Natural killer cell (primary cell): ENCODE measurements around the gene NKX2-4. TPM values are rescaled to one million over a fixed set of nuclear protein-coding genes. Genes with fewer than 3 reads are reported as not detected.
A peak's percentile ranks its signal among the peaks of the same experiment; 100 is the strongest.

Experiments
- ATAC-seq, 3 donors: fragments of 150-1000 bp in 2 of 3; fragments of 200-7000 bp in 1 of 3; cut with Tn5 transposase; 1 replicate in 1 of 3; 2 replicates in 2 of 3; pipeline ENCODE4 v1.10.0; 2021; ENCODE audit warnings: mild to moderate bottlenecking in 2 of 3, moderate library complexity in 2 of 3
- DNase-seq, 2 donors: peaks; one replicate each; pipeline versions ENCODE4 v3.0.0 to v3.0.0-alpha.2; 2013 to 2021; ENCODE audit warnings: mixed read lengths in 1 of 2
- H3K27ac ChIP-seq: one replicate; pipeline ENCODE4 v1.5.1; 2013; ENCODE audit warnings: mild to moderate bottlenecking, low read length
- H3K27me3 ChIP-seq: one replicate; pipeline ENCODE4 v1.6.1; 2013; ENCODE audit warnings: low read length; ENCODE audit not compliant: control insufficient read depth, insufficient read depth
- H3K36me3 ChIP-seq: one replicate; pipeline ENCODE4 v1.6.1; 2013; ENCODE audit warnings: low read length; ENCODE audit not compliant: control insufficient read depth, insufficient read depth
- H3K4me1 ChIP-seq: one replicate; pipeline ENCODE4 v1.6.1; 2013; ENCODE audit warnings: low read length; ENCODE audit not compliant: control insufficient read depth, insufficient read depth
- H3K4me3 ChIP-seq: one replicate; pipeline ENCODE4 v1.5.1; 2013; ENCODE audit warnings: low read length
- H3K9me3 ChIP-seq: one replicate; pipeline ENCODE4 v1.6.1; 2013; ENCODE audit warnings: low read length; ENCODE audit not compliant: control insufficient read depth, insufficient read depth
- H3K27ac Mint-ChIP-seq, 2 donors: one replicate each; pipeline ENCODE4 v1.8.0; 2022; ENCODE audit warnings: mild to moderate bottlenecking in 2 of 2, mixed read lengths in 2 of 2, moderate library complexity in 1 of 2
- H3K27me3 Mint-ChIP-seq, 2 donors: one replicate each; pipeline ENCODE4 v1.8.0; 2022; ENCODE audit warnings: low read depth in 2 of 2, mixed read lengths in 2 of 2
- H3K36me3 Mint-ChIP-seq: one replicate; pipeline ENCODE4 v1.8.0; 2022; ENCODE audit warnings: mixed read lengths
- H3K4me1 Mint-ChIP-seq, 2 donors: one replicate each; pipeline ENCODE4 v1.8.0; 2022; ENCODE audit warnings: mixed read lengths in 2 of 2
- H3K4me3 Mint-ChIP-seq: one replicate; pipeline ENCODE4 v1.8.0; 2022; ENCODE audit warnings: mild to moderate bottlenecking, moderate library complexity, mixed read lengths
- H3K9me3 Mint-ChIP-seq, 2 donors: one replicate each; pipeline ENCODE4 v1.8.0; 2022; ENCODE audit warnings: mixed read lengths in 2 of 2
- CTCF ChIP-seq: fragments of 200-600 bp; IDR thresholded peaks from one replicate; pipeline ENCODE4 v1.8.0; 2022; ENCODE audit warnings: antibody characterized with exemption
- WGBS: methylation state at CpG from one replicate; pipeline ENCODE4 v1.1.7; 2013; ENCODE audit warnings: missing lambda C conversion rate; ENCODE audit not compliant: insufficient coverage; 5-methylcytosine and 5-hydroxymethylcytosine counted together
- intact Hi-C: fragments of 100-400 bp; cut with micrococcal nuclease; formaldehyde crosslinking; loops from one replicate; pipeline ENCODE4 v1.14.2; 2022
- total RNA-seq, 4 donors: library from RNA; stranded (reverse); fragments of 120-200 nt in 1 of 4; gene quantifications; one replicate each; pipeline versions ENCODE4 v1.2.3 to v1.2.4, GENCODE V29; 2013 to 2022

Gene NKX2-4
- not detected for total RNA-seq
- not detected for total RNA-seq (2013)

GRCh38 chr20:21397341-21398108 is at the start of gene NKX2-4:
TSS of gene NKX2-4 (minus strand) at chr20:21397526. CDS start at chr20:21397399, 127 bp downstream.
- H3K27me3 ChIP-seq: peaks cover 74% of the 10 kb centered on the region
- Mint-ChIP-seq H3K4me1 (peaks cover 19 to 22% of the 10 kb centered on the region in 2 donors), H3K27me3 (peaks cover 61 to 70% of the 10 kb centered on the region in 2 donors), H3K36me3 (peaks cover 6% of the 10 kb centered on the region), H3K27ac (no peak within 1 kb of the TSS), H3K9me3 (no peaks in the 10 kb centered on the region), H3K4me3 (peak within 1 kb of the TSS; percentile 83)
- H3K27ac ChIP-seq: no peak within 1 kb of the TSS
- ATAC-seq (no peak), DNase-seq (no peak)
- peaks cover 4% of the 10 kb centered on the region for H3K9me3 ChIP-seq
- peaks cover 12% of the 10 kb centered on the region for H3K4me1 ChIP-seq
- WGBS: 12% methylated on average over 54 of the region's 57 CpGs
- no peak within 1 kb of the TSS for H3K4me3 ChIP-seq
- intact Hi-C loops: no loop called here
- no peak for TF ChIP-seq CTCF
- H3K36me3 ChIP-seq: no peaks in the 10 kb centered on the region

GRCh38 chr20:21437816-21438215 is 40.5 kb upstream of the NKX2-4 start:
- Histone ChIP-seq H3K9me3 (no peaks in the 10 kb centered on the region), H3K4me3 (no peak overlapping the region), H3K27me3 (peaks cover 9% of the 10 kb centered on the region), H3K4me1 (no peaks in the 10 kb centered on the region), H3K27ac (no peak overlapping the region), H3K36me3 (no peaks in the 10 kb centered on the region)
- peaks cover 22 to 39% of the 10 kb centered on the region in 2 donors for H3K27me3 Mint-ChIP-seq
- no peak for TF ChIP-seq CTCF
- ATAC-seq: no peak
- no peak for DNase-seq
- WGBS: 94% methylated on average over 2 of the region's 2 CpGs
- intact Hi-C loops: no loop called here
- H3K4me1 Mint-ChIP-seq: no peaks in the 10 kb centered on the region
- no peak overlapping the region for H3K4me3 Mint-ChIP-seq
- no peak overlapping the region for H3K27ac Mint-ChIP-seq
- no peaks in the 10 kb centered on the region for H3K36me3 Mint-ChIP-seq
- no peaks in the 10 kb centered on the region for H3K9me3 Mint-ChIP-seq

- no peak for DNase-seq
- Histone ChIP-seq H3K36me3 (no peaks in the 10 kb centered on the region), H3K27me3 (peaks cover 9% of the 10 kb centered on the region), H3K4me1 (no peaks in the 10 kb centered on the region), H3K27ac (no peak overlapping the region), H3K9me3 (no peaks in the 10 kb centered on the region), H3K4me3 (no peak overlapping the region)
- ATAC-seq: no peak
- Mint-ChIP-seq H3K36me3 (no peaks in the 10 kb centered on the region), H3K4me1 (no peaks in the 10 kb centered on the region), H3K27ac (no peak overlapping the region), H3K27me3 (peaks cover 22 to 45% of the 10 kb centered on the region in 2 donors), H3K4me3 (no peak overlapping the region), H3K9me3 (no peaks in the 10 kb centered on the region)
- WGBS: 100% methylated on average over 1 of the region's 1 CpG
- TF ChIP-seq CTCF: no peak
- intact Hi-C loops: no loop called here
These were observed 39.9 kb upstream of the NKX2-4 start for GRCh38 chr20:21437248-21437647.

GRCh38 chr20:21436205-21436604 is 38.9 kb upstream of the NKX2-4 start:
- Histone ChIP-seq H3K36me3 (no peaks in the 10 kb centered on the region), H3K4me3 (no peak overlapping the region), H3K27ac (no peak overlapping the region), H3K4me1 (no peaks in the 10 kb centered on the region), H3K27me3 (peaks cover 9% of the 10 kb centered on the region), H3K9me3 (no peaks in the 10 kb centered on the region)
- Mint-ChIP-seq H3K4me3 (no peak overlapping the region), H3K36me3 (no peaks in the 10 kb centered on the region), H3K27ac (no peak overlapping the region), H3K4me1 (no peaks in the 10 kb centered on the region), H3K9me3 (no peaks in the 10 kb centered on the region), H3K27me3 (peaks cover 25 to 49% of the 10 kb centered on the region in 2 donors)
- intact Hi-C loops: no loop called here
- ATAC-seq: no peak
- 75% methylated on average over 3 of the region's 4 CpGs for WGBS
- TF ChIP-seq CTCF: no peak
- no peak for DNase-seq
